ENCODE data around the gene MRFAP1L1.

The MRFAP1L1 gene

DNA sequence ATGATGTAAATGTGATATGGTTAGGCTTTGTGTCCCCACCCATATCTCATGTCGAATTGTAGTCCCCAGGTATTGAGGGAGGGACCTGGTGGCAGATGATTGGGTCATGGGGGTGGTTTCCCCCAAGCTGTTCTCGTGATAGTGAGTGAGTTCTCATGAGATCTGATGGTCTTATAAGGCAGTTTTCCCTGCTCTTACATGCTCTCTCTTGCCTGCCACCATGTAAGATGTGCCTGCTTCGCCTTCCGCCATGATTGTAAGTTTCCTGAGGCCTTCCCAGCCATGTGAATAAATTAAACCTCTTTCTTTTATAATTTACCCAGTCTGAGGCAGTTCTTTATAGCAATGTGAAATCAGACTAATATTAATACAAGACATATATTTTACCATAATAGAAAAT is 30.3 kb upstream of the MRFAP1L1 start:
- DNase-seq (ENCODE audit: low spot score), result no peak
- CTCF ChIA-PET, result no interaction called here
- POLR2A ChIA-PET (ENCODE audit: low non-redundant PET), result no interaction called here
- TF ChIP-seq, protein P1, sequence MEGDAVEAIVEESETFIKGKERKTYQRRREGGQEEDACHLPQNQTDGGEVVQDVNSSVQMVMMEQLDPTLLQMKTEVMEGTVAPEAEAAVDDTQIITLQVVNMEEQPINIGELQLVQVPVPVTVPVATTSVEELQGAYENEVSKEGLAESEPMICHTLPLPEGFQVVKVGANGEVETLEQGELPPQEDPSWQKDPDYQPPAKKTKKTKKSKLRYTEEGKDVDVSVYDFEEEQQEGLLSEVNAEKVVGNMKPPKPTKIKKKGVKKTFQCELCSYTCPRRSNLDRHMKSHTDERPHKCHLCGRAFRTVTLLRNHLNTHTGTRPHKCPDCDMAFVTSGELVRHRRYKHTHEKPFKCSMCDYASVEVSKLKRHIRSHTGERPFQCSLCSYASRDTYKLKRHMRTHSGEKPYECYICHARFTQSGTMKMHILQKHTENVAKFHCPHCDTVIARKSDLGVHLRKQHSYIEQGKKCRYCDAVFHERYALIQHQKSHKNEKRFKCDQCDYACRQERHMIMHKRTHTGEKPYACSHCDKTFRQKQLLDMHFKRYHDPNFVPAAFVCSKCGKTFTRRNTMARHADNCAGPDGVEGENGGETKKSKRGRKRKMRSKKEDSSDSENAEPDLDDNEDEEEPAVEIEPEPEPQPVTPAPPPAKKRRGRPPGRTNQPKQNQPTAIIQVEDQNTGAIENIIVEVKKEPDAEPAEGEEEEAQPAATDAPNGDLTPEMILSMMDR (conservative IDR thresholded peaks at IDR 0.05; ENCODE audit: low read depth), result no peak
- no peak overlapping the region for H3K27ac ChIP-seq

DNA sequence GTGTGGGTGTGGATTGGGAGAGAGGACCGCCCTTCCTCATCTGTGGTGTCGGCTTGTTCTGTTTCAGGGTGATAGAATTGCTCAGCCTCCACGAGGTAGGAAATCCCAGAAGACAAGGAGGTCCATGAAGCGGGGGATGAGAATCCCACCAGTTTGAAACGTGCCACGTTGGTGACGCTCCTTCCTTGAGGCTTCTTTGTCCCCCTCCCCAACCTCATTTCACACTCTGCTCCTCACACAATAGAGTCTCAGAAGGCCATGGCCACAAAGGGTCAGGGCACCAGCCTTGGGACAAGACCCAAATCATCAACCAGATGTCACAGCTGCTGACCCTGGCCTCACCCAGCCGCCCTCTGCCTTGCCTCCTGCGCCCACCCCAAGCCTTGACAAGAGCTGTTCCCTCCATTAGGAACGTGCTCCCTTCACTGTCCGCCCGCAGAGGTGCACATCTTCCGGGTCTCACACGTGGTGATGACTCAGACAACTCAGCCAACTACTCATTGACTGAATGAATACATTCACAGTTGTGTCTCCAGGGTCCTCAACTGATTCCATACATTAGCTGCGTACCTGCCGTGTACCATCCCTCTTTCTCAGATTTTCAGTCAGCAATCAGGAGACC is 24.6 kb upstream of the MRFAP1L1 start:
- ChIA-PET CTCF (no interaction called here), POLR2A (ENCODE audit: low non-redundant PET) (no interaction called here)
- H3K27ac ChIP-seq, result peak overlapping the region; percentile 88
- TF ChIP-seq, protein P1 (conservative IDR thresholded peaks at IDR 0.05; ENCODE audit: low read depth), result no peak
- no peak for DNase-seq (ENCODE audit: low spot score)

DNA sequence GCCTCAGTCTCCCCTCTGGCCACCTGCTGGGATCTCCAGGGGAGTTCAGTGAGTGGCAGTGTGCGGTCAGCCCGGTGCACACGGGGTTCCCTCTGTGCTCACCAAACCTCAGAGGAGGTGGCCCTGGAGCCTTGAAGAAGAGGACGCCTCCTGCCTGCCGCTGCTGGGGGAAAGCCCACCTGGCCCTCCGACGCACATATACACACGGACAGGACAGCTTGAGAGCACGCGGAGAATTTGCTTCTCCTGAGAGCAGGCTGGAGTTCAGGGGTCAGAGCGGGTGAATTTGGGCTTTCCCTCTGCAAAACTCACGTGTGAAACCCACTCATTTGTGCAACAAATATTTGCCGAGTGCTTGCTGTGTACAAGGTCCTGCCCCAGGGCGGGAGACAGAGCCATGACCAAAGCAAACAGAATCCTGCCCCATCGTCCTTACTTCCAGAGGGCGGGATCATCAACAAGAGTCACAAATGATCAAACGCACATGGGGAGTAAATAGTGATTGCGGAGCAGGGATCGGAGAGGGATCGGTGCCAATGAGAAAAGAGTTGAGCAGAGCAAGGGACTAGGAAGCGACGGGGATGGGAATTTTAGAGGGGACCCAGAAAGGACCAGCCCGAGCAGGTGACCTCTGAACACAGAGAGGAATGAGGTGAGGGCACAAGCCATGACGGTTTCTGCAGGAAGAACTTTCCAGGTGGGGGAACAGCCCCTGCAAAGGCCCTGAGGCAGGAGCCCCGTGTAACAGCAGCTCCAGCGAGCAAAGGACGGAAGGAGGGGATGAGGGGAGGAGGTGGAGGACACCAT is 23.9 kb upstream of the MRFAP1L1 start:
- TF ChIP-seq, protein P1 (conservative IDR thresholded peaks at IDR 0.05; ENCODE audit: low read depth), result no peak
- ChIA-PET POLR2A (ENCODE audit: low non-redundant PET) (no interaction called here), CTCF (no interaction called here)
- no peak for DNase-seq (ENCODE audit: low spot score)
- peak overlapping the region; percentile 88 for H3K27ac ChIP-seq

DNA sequence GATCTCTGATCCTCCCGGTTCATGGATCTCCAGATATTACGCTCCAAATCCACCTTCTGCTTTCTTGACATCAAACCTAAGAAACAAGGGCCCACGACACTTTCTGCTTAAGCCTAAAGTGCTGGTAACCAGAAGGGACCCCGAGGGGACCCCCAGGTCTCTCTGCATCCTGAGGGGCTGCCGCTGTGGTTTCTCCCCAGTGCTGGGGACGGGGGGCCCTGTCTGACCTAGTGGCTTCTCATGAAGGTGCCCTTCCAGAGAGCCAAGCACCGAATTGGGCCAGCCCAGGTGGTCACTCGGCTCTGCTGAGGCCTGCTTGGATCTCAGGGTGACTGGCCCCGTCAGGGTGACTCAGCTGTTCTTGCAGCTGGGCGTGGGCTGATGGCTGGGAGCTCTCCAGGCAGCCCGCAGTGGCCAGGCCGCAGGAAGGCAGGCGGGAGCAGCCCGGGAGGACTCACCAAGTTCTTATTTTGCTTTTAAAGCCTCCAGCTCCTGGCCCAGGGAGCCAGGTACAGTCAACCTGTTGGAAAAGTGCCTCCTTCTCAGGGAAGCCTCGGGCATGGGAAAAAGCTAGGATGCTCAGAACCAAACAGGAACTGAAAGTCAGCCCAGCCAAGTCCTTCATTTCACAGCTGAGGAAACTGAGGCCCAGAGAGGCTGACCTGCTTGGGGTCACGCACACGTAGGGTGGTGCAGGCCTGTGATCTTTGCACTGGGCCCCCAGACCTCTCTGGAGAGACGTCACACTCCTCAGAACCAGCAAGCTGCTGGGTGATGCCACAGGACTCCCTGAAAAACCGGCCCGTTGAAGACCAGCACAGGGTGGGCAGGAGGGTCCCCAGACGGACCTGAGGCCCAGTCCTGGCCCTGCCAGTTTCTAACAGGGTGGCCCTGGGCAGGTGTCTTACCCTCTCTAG is 23.0 kb upstream of the MRFAP1L1 start:
- DNase-seq (ENCODE audit: low spot score), result peak; percentile 67
- POLR2A ChIA-PET (ENCODE audit: low non-redundant PET), result no interaction called here
- peak overlapping the region; percentile 88 for H3K27ac ChIP-seq
- CTCF ChIA-PET, result no interaction called here
- TF ChIP-seq, protein P1 (conservative IDR thresholded peaks at IDR 0.05; ENCODE audit: low read depth), result no peak

DNA sequence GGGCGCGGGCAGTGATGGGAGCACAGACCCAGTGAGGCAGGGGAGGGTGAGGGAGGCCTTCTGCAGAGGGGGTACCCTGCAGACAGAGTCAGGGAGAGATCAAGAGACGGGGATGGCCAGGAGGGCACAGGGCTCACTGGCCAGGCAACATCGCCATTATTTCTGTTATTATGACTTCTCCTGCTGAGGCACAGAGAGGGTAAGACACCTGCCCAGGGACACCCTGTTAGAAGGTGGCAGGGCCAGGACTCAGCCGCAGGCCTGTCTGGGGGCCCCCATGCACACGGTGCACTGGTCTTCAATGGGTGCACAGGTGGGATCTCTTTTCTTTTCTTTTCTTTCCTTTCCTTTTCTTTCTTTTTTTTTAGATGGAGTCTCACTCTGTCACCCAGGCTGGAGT is 22.1 kb upstream of the MRFAP1L1 start:
- H3K27ac ChIP-seq, result peak overlapping the region; percentile 88
- TF ChIP-seq, protein P1 (conservative IDR thresholded peaks at IDR 0.05; ENCODE audit: low read depth), result no peak
- CTCF ChIA-PET, result no interaction called here
- POLR2A ChIA-PET (ENCODE audit: low non-redundant PET), result no interaction called here
- DNase-seq (ENCODE audit: low spot score), result no peak

DNA sequence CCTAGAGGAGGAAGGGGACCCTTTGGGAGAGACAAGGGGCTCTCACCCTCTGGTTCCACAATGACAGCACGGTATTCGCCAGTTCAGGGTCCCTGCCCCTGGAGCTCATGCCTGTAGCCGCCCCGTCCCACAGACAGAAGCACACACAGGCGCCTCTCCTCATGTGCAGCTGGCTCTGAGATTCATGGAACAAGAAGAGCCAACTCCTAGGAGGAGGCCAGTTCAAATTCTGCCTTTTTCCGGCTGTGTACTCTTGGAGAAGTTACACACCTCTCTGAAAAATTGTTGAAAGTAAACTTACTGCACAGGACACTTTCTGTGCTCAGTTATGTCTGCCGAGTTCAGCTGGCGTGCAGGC is 21.6 kb upstream of the MRFAP1L1 start:
- ChIA-PET POLR2A (ENCODE audit: low non-redundant PET) (no interaction called here), CTCF (interaction anchor here (0.8 to 0.9 kb wide), 2 partner anchors 11 to 978 kb away, joined by 3 to 5 read pairs; no protein-coding TSS in a partner anchor)
- peak overlapping the region; percentile 88 for H3K27ac ChIP-seq
- no peak for DNase-seq (ENCODE audit: low spot score)
- TF ChIP-seq, protein P1 (conservative IDR thresholded peaks at IDR 0.05; ENCODE audit: low read depth), result no peak

All from RWPE1 (cell line).